T-cell (primary cell): ENCODE data around the gene SNAPIN. TPM values are rescaled to one million over a fixed set of nuclear protein-coding genes. Genes with fewer than 3 reads are reported as not detected.

Experiments used
- ATAC-seq, 4 experiments: fragments of 200-7000 bp in 3 of 4; fragments of 150-1000 bp in 1 of 4; cut with Tn5 transposase; replicated peaks in 1 of 4; 1 replicate in 3 of 4; 2 replicates in 1 of 4; pipeline ENCODE4 v1.10.0; 2021; ENCODE audit warnings: moderate library complexity in 3 of 4, mild to moderate bottlenecking in 2 of 4, moderate number of reproducible peaks in 1 of 4
- CTCF ChIA-PET, 2 donors: fragments of 300-600 bp; sonication (Branson Sonifier 250); formaldehyde crosslinking; loops; one replicate each; lab custom pipeline; 2022; ENCODE audit warnings: antibody characterized with exemption in 2 of 2; lab: Charles Lee
- POLR2A ChIA-PET, 2 donors: fragments of 300-600 bp; sonication (Branson Sonifier 250); formaldehyde crosslinking; loops; one replicate each; lab custom pipeline; 2022; ENCODE audit warnings: antibody characterized with exemption in 2 of 2; lab: Charles Lee
- DNase-seq, 35 experiments: peaks; one replicate each; pipeline versions ENCODE4 v3.0.0 to v3.0.0-alpha.2; 2013 to 2023
- H3K27ac ChIP-seq: one replicate; pipeline ENCODE4 v1.5.1; 2013; ENCODE audit warnings: low read length
- H3K27me3 ChIP-seq, 2 experiments: replicated peaks in 1 of 2; 1 replicate in 1 of 2; 2 replicates in 1 of 2; pipeline versions ENCODE4 v1.6.1 to v1.7.0; 2013; ENCODE audit warnings: low read length in 1 of 2, mixed read lengths in 1 of 2; ENCODE audit not compliant: control insufficient read depth in 2 of 2, insufficient read depth in 2 of 2; ENCODE audit errors: extremely low read depth in 1 of 2
- H3K36me3 ChIP-seq, 2 donors: 1 replicate in 1 of 2; 2 replicates in 1 of 2; pipeline versions ENCODE4 v1.6.1 to v1.7.0; 2013; ENCODE audit warnings: low read length in 1 of 2; ENCODE audit not compliant: control insufficient read depth in 2 of 2, insufficient read depth in 1 of 2; ENCODE audit errors: extremely low read depth in 1 of 2
- H3K4me1 ChIP-seq, 2 experiments: 1 replicate in 1 of 2; 2 replicates in 1 of 2; pipeline versions ENCODE4 v1.6.1 to v1.7.0; 2013; ENCODE audit warnings: low read length in 2 of 2, mixed read lengths in 1 of 2; ENCODE audit not compliant: insufficient read depth in 2 of 2, control insufficient read depth in 1 of 2; ENCODE audit errors: extremely low read depth in 1 of 2
- H3K4me3 ChIP-seq, 2 donors: 1 replicate in 1 of 2; 2 replicates in 1 of 2; pipeline versions ENCODE4 v1.5.1 to v1.7.0; 2013; ENCODE audit warnings: mild to moderate bottlenecking in 2 of 2, low read length in 1 of 2, moderate library complexity in 1 of 2; ENCODE audit not compliant: control insufficient read depth in 1 of 2; ENCODE audit errors: extremely low read depth in 1 of 2
- H3K9me3 ChIP-seq: 2 replicates; pipeline ENCODE4 v1.7.0; 2013
- H3K27ac Mint-ChIP-seq, 2 donors: one replicate each; pipeline ENCODE4 v1.8.0; 2020 to 2021; ENCODE audit warnings: mild to moderate bottlenecking in 2 of 2, mixed read lengths in 2 of 2
- H3K27me3 Mint-ChIP-seq, 2 donors: one replicate each; pipeline ENCODE4 v1.8.0; 2021 to 2022; ENCODE audit warnings: mixed read lengths in 2 of 2
- H3K36me3 Mint-ChIP-seq: one replicate; pipeline ENCODE4 v1.8.0; 2021; ENCODE audit warnings: mixed read lengths
- H3K4me1 Mint-ChIP-seq, 3 donors: one replicate each; pipeline ENCODE4 v1.8.0; 2020 to 2022; ENCODE audit warnings: mixed read lengths in 3 of 3, mild to moderate bottlenecking in 1 of 3
- H3K4me3 Mint-ChIP-seq, 3 donors: one replicate each; pipeline ENCODE4 v1.8.0; 2020 to 2022; ENCODE audit warnings: mild to moderate bottlenecking in 3 of 3, mixed read lengths in 3 of 3, moderate library complexity in 3 of 3
- H3K9me3 Mint-ChIP-seq, 3 donors: one replicate each; pipeline ENCODE4 v1.8.0; 2020 to 2022; ENCODE audit warnings: mixed read lengths in 3 of 3
- WGBS: methylation state at CpG from one replicate; pipeline ENCODE4 v1.1.5; 2013; ENCODE audit warnings: missing lambda C conversion rate; ENCODE audit not compliant: insufficient coverage; 5-methylcytosine and 5-hydroxymethylcytosine counted together
- total RNA-seq, 35 experiments: library from RNA in 6 of 35; stranded (reverse) in 6 of 35; fragments of 120-200 nt in 1 of 35; gene quantifications; one replicate each; pipeline versions ENCODE4 v1.2.1 to v1.2.4 and lab custom pipeline; 2013 to 2026

SNAPIN gene
- total RNA-seq, 5 donors from 2014 or later (not counting 1 experiment from before 2014, with no cell fraction given) = 16.1 to 29.8 (median 26.6) TPM

DNA sequence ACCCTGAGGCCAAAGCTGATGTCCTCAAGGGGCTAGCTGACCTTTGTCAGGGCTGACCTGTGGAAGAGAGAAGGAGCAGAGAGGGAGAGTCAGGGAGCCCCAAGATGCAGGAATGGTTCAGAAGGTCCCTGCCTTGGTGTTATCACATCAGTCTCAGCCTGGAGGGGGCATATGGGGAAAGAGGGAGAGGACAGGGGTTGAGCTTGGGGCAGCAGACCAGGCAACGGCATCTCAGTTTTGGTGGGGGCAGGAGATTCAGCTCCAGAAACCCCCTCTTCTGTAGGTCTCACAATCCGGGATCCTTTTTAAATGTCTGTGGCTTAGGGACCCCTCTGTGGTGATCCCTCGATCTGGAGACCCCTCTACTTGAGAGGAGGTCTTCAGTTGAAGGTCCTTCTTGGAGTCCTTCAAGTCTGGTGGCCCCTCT, 32.0 kb upstream of the SNAPIN start:
- WGBS = no CpG with 5 or more reads among the region's 3 CpGs
- Mint-ChIP-seq H3K27ac (no peak overlapping the region), H3K4me1 (peaks cover 3 to 5% (median 3%) of the 10 kb centered on the region in 3 donors), H3K27me3 (peaks cover 7 to 12% of the 10 kb centered on the region in 2 donors), H3K4me3 (no peak overlapping the region), H3K36me3 (no peaks in the 10 kb centered on the region), H3K9me3 (no peaks in the 10 kb centered on the region)
- ChIA-PET POLR2A (no interaction called here), CTCF (no interaction called here)
- Histone ChIP-seq H3K4me1 (peaks cover 0 to 5% of the 10 kb centered on the region in 2 experiments), H3K27me3 (peaks cover 0 to 24% of the 10 kb centered on the region in 2 experiments), H3K4me3 (no peak overlapping the region), H3K9me3 (no peaks in the 10 kb centered on the region), H3K36me3 (no peaks in the 10 kb centered on the region), H3K27ac (no peak overlapping the region)
- DNase-seq (no peak), ATAC-seq (no peak)

DNA sequence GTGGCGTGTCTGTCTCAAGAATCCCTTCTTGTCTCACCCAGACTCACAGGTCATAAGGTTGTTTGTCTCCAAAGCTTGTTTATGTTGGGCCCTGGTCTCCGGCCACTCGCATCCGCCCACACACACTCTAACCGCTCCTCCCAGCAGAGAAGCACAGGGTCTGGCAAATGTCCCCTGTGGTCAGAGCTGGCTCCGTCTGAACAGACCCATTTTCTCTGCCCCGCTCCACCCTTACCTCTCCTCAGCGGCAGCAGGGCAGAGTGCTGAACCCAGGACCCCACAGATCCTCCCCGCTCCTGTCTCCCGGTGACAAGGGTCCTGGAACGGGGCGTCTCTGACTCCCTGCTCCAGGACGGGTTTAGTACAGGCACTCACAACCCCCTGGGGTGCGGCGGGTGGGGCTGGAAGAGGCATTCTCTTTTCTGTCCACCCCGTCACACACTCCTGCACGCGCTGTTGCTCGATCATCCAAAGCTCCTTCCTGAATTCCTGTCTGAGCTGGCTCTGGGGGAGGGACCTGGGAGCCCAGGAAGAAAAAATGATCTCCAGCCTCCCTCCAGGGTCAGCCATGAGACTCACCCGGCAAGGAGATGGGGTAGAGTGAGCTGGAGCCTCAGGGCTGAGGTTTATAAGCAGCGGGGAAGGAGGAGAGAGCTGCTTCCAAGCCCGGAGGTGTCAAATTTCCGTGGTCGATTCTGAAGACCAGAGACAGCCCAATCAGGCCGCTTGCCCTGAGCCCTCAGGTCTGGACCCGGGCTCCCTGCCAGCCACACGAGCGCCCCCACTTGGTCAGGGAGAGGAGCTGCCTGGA, 31.4 kb upstream of the SNAPIN start, which contains the start of gene S100A13:
TSS of gene S100A13 (minus strand) at position 602 of the 811 bp plus-strand sequence. CDS start 1,033 bp downstream, outside the sequence.
- H3K36me3 ChIP-seq = no peaks in the 10 kb centered on the region
- peaks cover 0 to 24% of the 10 kb centered on the region in 2 experiments for H3K27me3 ChIP-seq
- no peaks in the 10 kb centered on the region for H3K36me3 Mint-ChIP-seq
- peaks cover 0 to 5% of the 10 kb centered on the region in 2 experiments for H3K4me1 ChIP-seq
- no peak within 1 kb of the TSS for H3K4me3 ChIP-seq
- no peak within 1 kb of the TSS for H3K27ac ChIP-seq
- H3K9me3 Mint-ChIP-seq = no peaks in the 10 kb centered on the region
- peaks cover 3 to 5% (median 3%) of the 10 kb centered on the region in 3 donors for H3K4me1 Mint-ChIP-seq
- peaks cover 7 to 12% of the 10 kb centered on the region in 2 donors for H3K27me3 Mint-ChIP-seq
- peak in 1 of 35 experiments; percentile 12 for DNase-seq
- H3K9me3 ChIP-seq = no peaks in the 10 kb centered on the region
- ATAC-seq = no peak
- H3K27ac Mint-ChIP-seq = no peak within 1 kb of the TSS
- ChIA-PET POLR2A (no interaction called here), CTCF (no interaction called here)
- H3K4me3 Mint-ChIP-seq = peak within 1 kb of the TSS in 1 of 3 donors; percentile 30
- WGBS = 63% methylated on average over 19 of the region's 28 CpGs

DNA sequence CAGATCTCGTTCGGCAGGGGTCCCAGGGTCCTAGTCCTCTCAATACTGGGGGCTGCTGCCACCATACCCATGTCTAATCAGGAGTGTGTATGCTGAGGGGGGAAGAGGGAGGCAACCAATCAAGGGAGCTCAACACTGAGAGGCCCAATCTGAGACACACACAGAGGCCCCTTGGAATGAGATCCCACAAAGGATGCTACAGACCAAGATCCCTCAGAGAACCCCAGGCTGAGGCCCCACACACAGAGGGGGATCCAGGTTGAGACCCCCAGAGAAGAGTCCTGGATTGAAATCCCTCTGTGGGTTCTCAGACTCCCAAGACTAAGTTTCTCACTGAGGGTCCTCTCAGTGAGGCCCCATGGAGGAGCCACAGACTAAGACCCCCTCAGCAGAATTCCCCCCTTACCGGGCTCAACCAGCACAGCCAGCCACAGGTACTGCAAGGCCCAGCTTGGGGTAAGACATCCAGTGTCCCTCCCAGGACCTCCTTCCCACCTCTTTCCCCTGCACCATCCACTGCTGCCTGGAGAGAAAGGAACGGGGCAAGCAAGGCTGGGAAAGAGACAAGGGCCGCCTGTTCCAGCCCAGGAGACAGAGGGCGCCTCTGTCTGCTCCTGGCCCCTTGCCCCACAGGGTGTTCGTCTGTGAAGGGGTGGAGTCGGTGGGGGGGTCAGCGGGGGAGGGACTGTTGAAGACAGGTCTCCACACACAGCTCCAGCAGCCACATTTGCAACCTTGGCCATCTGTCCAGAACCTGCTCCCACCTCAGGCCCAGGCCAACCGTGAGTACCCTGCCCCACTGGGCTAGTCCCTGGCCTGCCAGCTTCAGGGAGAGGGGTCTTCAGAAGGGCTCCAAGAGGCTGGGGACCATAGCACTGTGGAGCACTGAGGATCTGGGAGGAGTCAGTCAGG, 30.5 kb upstream of the SNAPIN start, which contains the start of gene S100A1:
TSS of gene S100A1 (plus strand) at position 720 of the 912 bp plus-strand sequence. CDS start 2,088 bp downstream, outside the sequence.
- H3K36me3 Mint-ChIP-seq = no peaks in the 10 kb centered on the region
- CTCF ChIA-PET = interaction anchor here in 1 of 2 donors (0.5 kb wide), 1 partner anchor 129 kb away, joined by 3 read pairs; no protein-coding TSS in a partner anchor
- Histone ChIP-seq H3K4me3 (no peak within 1 kb of the TSS), H3K4me1 (peaks cover 0 to 5% of the 10 kb centered on the region in 2 experiments), H3K27ac (no peak within 1 kb of the TSS), H3K27me3 (peaks cover 0 to 24% of the 10 kb centered on the region in 2 experiments), H3K36me3 (no peaks in the 10 kb centered on the region), H3K9me3 (no peaks in the 10 kb centered on the region)
- H3K27me3 Mint-ChIP-seq = peaks cover 7 to 12% of the 10 kb centered on the region in 2 donors
- WGBS = 100% methylated on average over 2 of the region's 10 CpGs
- ATAC-seq = no peak
- POLR2A ChIA-PET = no interaction called here
- DNase-seq = no peak
- peak within 1 kb of the TSS in 1 of 3 donors; percentile 30 for H3K4me3 Mint-ChIP-seq
- no peak within 1 kb of the TSS for H3K27ac Mint-ChIP-seq
- H3K9me3 Mint-ChIP-seq = no peaks in the 10 kb centered on the region
- peaks cover 4 to 11% (median 8%) of the 10 kb centered on the region in 3 donors for H3K4me1 Mint-ChIP-seq

DNA sequence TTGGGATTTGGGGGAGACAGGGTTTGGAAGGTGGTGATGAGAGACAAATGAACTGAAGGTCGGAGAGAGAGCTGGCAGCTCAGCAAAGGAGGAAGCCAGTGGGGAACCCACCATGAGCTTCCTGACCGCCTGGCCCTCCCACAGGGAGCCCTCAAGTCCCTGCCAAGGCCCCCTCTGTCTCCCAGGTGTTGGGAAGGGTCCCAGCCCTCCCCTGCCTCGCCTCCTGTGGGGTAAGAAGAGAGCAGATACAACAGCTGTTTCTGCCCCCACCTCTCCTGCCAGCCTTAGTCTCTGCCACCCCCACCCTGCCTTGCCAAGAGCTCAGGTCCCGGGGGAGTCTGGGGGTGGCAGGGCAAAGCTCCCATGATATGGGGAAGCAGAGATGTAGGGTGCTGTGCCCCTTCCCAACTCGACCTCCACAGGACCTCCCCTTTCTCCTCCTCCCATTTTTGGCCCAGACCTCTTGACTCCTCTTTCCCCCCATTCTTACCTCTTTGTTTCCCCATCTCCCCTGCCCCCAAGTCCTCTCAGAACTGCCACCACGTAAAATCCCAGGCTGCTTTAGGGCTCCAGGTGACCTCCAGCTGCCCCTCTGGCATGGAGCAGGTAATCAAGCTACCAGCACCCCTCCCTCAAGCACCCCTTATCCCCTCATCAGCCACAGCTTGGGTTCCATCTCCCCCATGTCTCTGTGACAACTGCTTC, 29.7 kb upstream of the SNAPIN start:
- H3K27ac ChIP-seq = no peak overlapping the region
- peaks cover 0 to 13% of the 10 kb centered on the region in 2 experiments for H3K4me1 ChIP-seq
- POLR2A ChIA-PET = no interaction called here
- H3K9me3 Mint-ChIP-seq = no peaks in the 10 kb centered on the region
- DNase-seq (no peak), ATAC-seq (no peak)
- no peak overlapping the region for H3K4me3 Mint-ChIP-seq
- H3K27me3 Mint-ChIP-seq = peaks cover 7 to 12% of the 10 kb centered on the region in 2 donors
- no peaks in the 10 kb centered on the region for H3K9me3 ChIP-seq
- H3K36me3 Mint-ChIP-seq = no peaks in the 10 kb centered on the region
- peaks cover 0 to 24% of the 10 kb centered on the region in 2 experiments for H3K27me3 ChIP-seq
- 60% methylated on average over 2 of the region's 6 CpGs for WGBS
- H3K4me1 Mint-ChIP-seq = peaks cover 12 to 19% (median 16%) of the 10 kb centered on the region in 3 donors
- CTCF ChIA-PET = no interaction called here
- no peaks in the 10 kb centered on the region for H3K36me3 ChIP-seq
- no peak overlapping the region for H3K4me3 ChIP-seq
- H3K27ac Mint-ChIP-seq = no peak overlapping the region

DNA sequence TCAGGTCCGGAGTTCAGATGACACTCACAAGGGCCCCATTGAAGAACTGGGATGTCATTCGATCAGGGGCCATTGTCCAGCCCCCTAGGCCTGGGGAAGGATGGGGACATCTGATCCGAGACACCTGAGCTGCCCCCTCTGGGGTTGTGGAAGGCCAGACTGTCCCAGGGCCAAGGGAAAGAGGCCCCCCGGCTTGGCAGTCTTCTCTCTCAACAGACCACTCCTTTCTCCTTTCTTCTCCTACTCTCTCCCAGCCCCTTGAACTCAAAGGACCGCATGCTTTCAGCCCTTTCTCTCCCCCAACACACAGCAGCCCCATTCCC, 29.2 kb upstream of the SNAPIN start:
- peaks cover 7 to 12% of the 10 kb centered on the region in 2 donors for H3K27me3 Mint-ChIP-seq
- Histone ChIP-seq H3K27ac (no peak overlapping the region), H3K36me3 (no peaks in the 10 kb centered on the region), H3K9me3 (no peaks in the 10 kb centered on the region), H3K27me3 (peaks cover 0 to 24% of the 10 kb centered on the region in 2 experiments), H3K4me1 (peaks cover 0 to 13% of the 10 kb centered on the region in 2 experiments), H3K4me3 (no peak overlapping the region)
- H3K27ac Mint-ChIP-seq = no peak overlapping the region
- peaks cover 12 to 24% (median 19%) of the 10 kb centered on the region in 3 donors for H3K4me1 Mint-ChIP-seq
- no peaks in the 10 kb centered on the region for H3K9me3 Mint-ChIP-seq
- WGBS = 83% methylated on average over 4 of the region's 5 CpGs
- CTCF ChIA-PET = no interaction called here
- POLR2A ChIA-PET = no interaction called here
- ATAC-seq (no peak), DNase-seq (no peak)
- H3K4me3 Mint-ChIP-seq = no peak overlapping the region
- H3K36me3 Mint-ChIP-seq = peaks cover under 1% of the 10 kb centered on the region
